GM19043 (cell line): ENCODE measurements around the gene ALDH18A1.
"Not testable (repeated sequence)": the region's sequence is repeated elsewhere in the genome, so short reads cannot be mapped to it uniquely, and the experiment has no call there.

ENCODE experiments used
- ATAC-seq: cut with Tn5 transposase; IDR thresholded peaks from one replicate; pipeline ENCODE4 v1.9.1; 2021; ENCODE audit warnings: low read depth; ENCODE audit not compliant: unreplicated experiment

The ALDH18A1 gene

GRCh38 chr10:95656291-95657164 is at the start of gene ALDH18A1:
TSS of gene ALDH18A1 (minus strand) at chr10:95656711. CDS start at chr10:95653377, 3,334 bp downstream.
- peak; percentile 87 for ATAC-seq

DNA sequence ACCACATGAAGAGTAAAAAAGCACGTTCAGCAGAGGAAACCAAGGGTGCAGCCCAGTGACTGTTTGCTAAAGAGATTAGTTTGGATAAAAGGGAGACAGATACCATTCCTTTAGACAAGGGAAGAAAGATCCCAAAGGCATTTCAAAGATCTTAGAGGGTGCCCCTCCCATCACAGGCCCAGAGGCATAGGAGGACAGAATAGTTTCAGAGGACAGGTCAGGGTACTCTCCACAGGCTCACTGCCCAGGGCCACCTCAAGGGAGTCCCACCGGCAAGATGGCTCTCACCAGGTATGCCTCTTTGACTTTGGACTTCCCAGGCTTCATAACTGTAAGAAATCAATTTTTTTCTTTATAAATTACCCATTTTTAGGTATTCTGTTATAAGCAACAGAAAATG is 41.9 kb upstream of the ALDH18A1 start:
- ATAC-seq: no peak

- ATAC-seq: peak; percentile 30
These were observed 40.9 kb upstream of the ALDH18A1 start for GRCh38 chr10:95697429-95697828.

GRCh38 chr10:95694665-95695064 is 38.2 kb upstream of the ALDH18A1 start:
- ATAC-seq: no peak

DNA sequence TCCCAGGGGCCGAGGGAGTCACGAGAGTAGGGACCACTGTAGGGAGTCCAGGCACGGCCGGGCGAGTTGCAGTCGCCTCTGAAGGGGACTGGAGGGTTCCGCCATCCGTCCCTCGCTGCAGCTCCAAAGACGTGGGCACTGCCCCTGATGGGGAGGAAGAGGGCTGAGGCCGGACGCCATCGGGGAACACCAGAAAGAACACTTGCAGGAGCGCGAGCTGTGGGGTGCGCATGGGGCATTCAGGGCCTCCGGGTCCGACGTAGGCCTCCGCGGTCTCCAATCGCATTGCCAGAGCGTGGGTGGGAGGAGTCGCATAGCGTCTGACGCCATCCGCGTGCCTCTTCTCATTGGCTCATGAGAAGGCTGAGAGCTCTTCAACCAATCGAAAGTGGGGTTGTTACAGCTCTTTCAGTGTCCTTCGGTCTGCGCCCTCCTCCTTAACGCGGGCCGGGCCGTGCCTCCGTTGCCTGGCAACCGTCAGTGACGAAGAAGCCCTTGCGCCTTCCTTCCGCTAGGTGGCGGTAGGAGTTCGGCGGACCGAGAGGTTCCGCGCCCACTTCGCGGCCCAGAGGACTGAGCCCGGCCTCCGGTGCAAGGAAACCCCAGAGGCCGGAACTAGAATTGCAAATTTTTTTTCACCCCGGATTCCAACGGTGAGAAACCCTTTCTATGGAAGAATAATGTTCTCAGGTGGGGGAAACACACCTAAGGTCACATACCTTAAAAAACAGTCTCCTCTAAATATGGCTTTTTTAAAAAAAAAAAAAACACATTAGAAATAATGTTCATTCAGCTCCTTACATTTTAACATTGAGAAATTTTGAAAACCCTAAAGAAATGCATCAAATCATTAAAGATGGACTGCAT is 37.4 kb upstream of the ALDH18A1 start, which contains the start of gene TCTN3:
TSS of gene TCTN3 (minus strand) at position 260 of the 867 bp plus-strand sequence. CDS start at position 232, 28 bp downstream.
- peak; percentile 99 for ATAC-seq

DNA sequence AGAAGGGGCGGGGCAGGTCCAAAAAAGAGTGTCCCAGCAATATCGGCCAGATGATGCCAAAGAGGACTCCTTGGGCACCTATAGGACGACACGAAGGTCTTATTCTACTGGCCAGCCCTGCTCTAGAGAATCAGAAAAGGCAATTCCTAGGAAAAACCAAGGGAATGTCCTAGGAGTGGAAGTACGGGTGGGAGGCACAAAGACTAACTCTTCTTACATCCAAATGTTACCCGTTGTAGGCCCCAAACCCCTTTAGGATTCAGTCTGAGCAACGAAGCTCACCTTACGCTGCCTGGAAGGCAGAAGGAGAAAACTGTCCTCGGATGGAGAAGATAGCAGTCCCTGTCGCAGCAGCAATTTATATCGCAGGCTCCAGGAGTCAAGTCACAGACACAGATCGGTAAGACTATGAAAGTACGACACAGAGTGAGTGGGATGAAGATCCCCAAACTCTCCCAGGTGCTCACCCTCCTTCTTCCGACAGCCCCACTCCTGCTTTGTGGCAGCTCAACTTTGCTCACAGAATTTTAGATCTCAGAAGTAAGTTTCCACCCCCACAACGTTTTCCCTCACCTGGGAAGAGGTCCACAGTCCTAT is 36.7 kb upstream of the ALDH18A1 start:
- no peak for ATAC-seq

GRCh38 chr10:95691281-95691680 is 34.8 kb upstream of the ALDH18A1 start:
- no peak for ATAC-seq

GRCh38 chr10:95688648-95689047 is 32.1 kb upstream of the ALDH18A1 start:
- ATAC-seq: no peak

- no peak for ATAC-seq
These were observed 27.5 kb upstream of the ALDH18A1 start for GRCh38 chr10:95683966-95684365.

DNA sequence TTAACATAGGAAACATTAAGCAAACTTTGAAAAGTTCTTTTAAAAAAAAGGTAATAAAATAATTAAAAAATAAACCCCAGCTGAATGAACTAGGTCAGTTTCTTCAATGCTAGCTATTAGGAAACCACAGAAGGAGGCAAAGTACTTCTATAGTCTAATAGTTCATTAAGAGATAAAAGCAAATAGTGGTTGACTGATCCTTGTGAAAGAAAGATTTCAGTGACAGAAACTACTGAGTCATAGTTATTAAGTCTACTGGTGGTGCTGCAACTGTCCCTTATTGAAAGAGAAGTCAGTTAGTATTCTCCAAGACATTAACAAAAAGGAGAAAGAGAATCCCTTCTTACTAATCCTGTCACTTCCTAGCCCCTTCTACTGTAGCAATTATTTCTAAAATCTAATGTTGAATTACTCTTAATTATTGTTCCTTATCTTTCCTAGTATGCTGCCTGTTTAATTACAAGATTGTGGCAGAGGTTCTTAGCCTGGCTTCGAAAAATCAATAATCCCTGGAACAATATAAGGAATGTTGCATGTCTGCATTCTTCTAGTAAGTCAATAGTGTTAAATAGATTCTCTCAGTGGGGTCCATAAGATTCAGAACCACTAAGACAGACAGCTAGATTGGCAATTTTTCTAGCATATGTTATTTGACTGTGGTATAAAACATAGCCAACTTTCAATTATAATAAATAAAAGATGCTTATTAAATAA is 19.0 kb upstream of the ALDH18A1 start:
- ATAC-seq: no peak

DNA sequence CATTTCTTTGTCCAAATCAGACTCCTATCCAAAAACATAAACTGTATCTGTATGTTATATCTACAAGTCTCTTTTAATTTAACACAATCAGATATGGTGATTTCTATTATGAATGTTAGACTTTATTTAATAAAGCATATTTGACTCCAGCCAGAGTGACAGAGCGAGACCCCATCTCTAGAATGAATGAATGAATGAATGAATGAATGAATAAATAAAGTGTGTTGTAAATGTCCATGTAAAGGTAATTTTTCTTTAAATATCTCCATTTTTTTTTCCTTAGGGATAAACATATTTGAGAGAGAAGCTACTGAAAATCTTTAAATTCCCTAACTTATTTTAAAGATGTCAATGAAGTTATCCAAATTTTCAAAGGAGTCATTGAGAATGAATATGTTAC is 18.1 kb upstream of the ALDH18A1 start:
- ATAC-seq: no peak

- ATAC-seq: not testable (repeated sequence)
These were observed 16.1 kb upstream of the ALDH18A1 start for GRCh38 chr10:95672641-95673040.

GRCh38 chr10:95664543-95664942 is 8.0 kb upstream of the ALDH18A1 start:
- no peak for ATAC-seq

- no peak for ATAC-seq
These were observed 7.0 kb upstream of the ALDH18A1 start for GRCh38 chr10:95663496-95663895.

DNA sequence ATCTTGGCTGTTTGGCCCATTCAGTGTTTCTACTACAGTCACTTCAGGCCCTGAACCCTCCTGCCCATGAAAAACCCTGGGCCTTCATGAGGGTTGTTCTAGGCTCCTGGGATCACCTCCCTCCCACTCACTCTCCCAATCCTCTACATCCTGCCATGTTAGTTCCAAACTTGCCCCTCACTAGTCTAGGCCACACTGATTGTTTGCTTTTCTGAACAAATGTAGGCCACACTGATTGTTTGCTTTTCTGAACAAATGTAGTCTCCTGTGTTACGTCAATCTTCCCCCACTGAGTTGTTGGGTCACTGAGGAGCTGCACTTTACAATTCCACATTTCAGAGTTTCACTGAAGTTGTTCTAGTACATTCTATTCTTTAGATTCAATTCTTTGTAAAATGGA is 5.3 kb upstream of the ALDH18A1 start:
- ATAC-seq: no peak

DNA sequence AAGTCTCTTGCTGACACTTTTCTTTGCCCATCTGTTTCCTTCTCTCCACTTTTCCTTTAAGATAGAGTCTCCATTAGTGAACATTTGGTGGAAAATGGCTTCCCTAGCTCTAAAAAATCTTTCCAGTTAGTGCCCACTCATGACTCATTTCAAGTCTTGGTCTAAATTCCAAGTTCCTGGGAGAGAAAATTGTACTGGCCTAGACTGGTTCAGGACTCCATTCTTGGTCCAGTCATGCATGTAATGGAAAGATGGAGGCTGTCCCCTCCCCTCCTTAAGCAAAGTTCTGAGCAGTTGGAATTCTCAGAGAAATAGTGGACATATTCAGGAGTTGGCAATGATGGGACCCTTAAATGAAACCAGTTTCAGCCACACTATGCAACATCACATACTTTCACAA is 3.8 kb upstream of the ALDH18A1 start:
- ATAC-seq: no peak

GRCh38 chr10:95657250-95657649 is 739 bp upstream of the ALDH18A1 start:
- ATAC-seq: no peak

DNA sequence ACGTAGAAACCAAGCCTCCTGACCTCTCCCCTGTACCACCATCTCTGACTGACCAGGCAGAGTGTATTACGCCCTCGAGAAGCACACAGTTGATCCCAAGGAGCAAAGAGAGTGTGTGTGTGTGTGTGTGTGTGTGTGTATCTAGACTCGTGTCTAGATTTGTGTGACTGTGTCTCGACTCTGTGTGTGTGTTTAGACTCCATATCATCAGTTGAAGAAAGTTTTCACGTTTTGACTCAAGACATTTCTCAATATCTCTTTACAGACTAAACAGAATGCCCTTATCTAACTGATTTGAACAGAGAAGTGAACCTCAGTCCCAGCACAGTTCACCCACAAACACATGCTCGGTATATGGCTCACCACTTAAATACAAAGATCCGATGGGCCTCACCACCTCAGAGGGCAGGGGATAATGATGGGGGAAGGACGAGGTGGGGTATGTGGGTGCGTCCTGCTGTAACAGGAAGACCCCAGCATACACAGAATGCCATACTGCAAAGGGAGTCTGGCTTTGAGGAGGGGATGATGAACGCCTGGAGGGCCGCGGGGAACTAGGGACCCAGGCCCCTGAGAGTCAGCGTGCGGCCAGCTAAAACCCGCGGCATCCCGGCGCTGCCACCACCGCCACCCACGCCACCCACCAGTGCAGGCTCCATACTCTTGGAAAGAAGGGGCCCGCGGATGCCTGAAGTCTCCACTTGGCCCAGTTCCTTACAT is 780 bp downstream of the ALDH18A1 start:
- peak; percentile 10 for ATAC-seq

DNA sequence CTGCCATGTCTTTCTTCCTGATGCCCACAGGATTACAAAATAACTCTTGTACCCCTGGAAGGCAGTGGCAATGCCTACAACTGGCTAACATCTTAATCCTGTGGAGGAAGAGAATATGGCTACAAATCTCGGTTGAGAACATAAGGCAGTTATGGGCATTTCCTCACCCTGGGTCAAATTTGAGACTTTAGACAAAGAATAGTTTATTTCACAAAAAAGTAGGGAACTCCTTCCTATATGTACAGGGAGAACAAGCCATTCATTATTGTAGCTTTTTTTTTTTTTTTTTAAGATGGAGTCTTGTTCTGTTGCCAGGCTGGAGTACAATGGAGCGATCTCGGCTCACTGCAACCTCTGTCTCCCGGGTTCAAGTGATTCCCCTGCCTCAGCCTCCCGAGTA is 2.6 kb downstream of the ALDH18A1 start:
- ATAC-seq: no peak
